HG02642 (cell line): ENCODE data around the gene TNFSF4.
"Not testable (repeated sequence)": the region's sequence is repeated elsewhere in the genome, so short reads cannot be mapped to it uniquely, and the experiment has no call there.

Experiments
- ATAC-seq: cut with Tn5 transposase; IDR thresholded peaks from one replicate; pipeline ENCODE4 v1.9.1; 2021; ENCODE audit warnings: mild to moderate bottlenecking; ENCODE audit not compliant: unreplicated experiment, poor library complexity

The TNFSF4 gene, protein sequence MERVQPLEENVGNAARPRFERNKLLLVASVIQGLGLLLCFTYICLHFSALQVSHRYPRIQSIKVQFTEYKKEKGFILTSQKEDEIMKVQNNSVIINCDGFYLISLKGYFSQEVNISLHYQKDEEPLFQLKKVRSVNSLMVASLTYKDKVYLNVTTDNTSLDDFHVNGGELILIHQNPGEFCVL

DNA sequence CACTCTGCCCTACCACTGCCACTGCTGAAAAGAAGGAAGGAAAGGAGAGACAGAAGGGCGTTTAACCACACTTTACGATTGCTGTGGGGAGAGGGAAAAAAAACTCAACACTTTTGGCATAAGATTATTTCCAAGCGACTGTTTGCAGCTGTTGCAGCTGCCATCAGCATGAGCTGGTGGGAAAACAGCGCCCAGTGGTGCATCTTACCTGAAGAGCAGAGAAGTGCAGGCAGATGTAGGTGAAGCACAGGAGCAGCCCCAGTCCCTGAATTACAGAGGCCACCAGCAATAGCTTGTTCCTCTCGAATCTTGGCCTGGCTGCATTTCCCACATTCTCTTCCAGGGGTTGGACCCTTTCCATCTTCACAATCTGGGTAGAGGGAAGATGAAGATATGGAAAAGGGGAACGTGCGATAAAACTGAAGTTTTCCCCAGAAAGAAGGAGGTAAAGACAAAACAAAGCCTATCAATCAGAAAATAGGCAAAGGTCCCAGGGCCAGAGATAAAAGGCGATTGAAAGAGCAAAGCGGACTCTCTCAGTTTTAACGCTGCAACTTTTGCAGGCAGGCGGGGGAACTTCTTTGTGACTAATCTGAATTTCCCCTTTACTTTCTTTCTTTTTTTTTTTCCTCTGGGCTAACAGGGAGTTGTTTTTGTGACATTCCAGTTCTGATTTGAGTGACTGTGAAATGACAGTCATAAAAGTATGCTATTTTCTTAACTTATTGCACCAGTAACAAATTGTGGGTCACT, at the start of gene TNFSF4:
Gene TNFSF4, minus strand, starts transcription at position 516 of the 753 bp plus-strand sequence. Its CDS starts 155 bp downstream, at position 361.
- no peak for ATAC-seq

DNA sequence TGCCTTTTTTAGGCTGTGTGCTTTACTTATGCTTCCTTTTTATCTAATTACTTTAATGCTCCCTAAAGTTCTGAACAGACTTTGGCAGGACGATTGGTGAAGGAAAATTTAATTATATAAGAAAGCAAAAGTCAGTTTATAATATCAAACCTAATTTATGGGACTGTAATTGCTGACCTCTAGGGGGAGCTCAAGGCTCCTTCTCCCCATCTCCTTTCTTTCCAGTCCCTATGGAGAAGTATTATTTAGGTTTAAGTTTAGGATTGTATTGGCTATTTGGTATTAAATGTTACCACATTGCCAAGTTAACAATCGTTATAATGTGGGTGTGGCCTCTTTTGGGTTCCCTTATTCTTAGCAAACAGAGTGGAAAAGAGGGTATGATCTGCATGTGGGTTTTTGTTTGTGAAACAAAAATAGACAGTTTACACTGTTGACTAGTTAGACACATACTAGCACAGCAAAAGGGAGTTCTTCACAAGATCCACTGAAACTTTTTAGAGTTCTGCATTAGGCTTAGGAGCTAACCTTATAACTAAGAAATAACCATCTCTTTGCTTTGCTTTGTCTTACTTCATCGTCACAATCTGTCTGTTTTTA, 48.2 kb upstream of the TNFSF4 start:
- no peak for ATAC-seq

DNA sequence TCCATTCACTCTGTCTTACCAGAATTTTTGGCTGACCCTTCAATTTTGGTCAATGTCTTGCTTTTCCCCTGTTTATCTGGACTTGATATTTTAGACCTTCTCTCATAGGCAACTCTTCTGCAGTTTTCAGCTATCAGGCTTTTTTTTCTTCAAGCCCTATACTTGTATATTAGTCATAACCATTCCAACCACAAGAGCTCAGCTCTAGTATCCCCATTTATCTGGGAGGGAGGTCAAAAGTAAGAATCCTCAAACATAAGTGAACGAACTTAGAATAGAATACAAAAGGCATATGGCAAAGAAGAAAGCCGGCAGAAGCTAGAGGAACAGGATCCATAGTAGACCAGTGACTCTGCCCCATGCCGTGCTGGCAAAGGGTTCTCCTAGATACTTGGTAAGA, 45.9 kb upstream of the TNFSF4 start:
- no peak for ATAC-seq

DNA sequence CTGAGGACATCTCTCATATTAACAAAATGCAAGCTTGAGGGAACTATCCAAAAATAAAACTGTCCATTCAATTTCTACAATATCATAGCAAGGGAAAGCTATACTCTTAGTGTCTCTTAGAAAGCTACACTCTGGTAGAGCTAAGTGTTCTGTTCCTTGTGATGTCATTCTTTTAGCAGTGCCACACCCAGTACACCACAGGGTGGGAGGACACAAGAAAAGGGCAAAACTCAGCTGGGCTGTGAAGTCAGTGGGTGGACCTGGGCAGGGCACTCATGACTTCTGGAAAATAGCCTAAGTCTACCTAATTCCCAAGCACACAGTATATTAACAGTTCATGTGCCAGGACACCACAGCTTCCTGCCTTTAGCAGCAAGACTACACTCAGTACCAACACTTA, 42.2 kb upstream of the TNFSF4 start:
- ATAC-seq: no peak

DNA sequence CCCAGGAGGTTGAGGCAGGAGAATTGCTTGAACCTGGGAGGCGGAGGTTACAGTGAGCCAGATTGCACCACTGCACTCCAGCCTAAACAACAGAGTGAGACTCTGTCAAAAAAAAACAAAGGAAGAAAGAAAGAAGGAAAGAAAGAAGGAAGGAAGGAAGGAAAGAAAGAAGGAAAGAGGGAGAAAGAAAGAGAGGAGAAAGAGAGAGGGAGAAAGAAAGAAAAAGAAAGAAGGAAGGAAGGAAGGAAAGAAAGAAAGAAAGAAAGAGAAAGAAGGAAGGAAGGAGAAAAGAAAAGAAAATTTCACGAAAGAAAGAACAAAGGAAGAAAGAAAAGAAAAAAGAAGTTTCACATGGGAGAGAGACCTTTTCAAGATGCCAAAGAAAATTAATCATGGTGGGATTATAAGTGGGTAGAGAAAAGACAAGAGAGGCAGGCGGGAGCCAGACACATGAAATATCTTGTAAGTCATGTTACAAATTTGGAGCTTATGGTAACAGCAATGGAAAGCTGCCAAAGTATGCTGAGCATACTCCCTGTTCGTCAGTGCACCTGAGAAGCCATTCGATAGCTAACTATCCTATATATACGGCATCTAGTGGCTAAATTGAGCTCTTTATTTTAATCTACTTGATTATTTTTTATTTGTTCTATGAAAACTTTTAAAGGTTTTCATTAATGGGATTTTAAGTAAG, 41.3 kb upstream of the TNFSF4 start:
- ATAC-seq: no peak

DNA sequence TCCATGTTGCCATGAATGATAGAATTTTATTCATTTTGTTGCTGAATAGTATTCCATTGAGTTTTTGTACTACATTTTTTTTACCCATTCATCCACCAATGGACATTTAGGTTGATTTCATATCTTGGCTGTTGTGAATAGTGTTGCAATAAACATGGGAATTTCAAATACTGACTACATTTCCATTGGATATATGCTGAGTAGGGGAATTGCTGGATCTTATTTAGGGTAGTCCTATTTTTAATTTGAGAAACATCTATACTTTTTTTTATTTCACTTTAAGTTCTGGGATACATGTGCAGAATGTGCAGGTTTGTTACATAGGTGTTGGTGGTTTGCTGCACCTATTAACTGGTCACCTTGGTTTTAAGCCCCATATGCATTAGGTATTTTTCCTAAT, 38.8 kb upstream of the TNFSF4 start:
- no peak for ATAC-seq

DNA sequence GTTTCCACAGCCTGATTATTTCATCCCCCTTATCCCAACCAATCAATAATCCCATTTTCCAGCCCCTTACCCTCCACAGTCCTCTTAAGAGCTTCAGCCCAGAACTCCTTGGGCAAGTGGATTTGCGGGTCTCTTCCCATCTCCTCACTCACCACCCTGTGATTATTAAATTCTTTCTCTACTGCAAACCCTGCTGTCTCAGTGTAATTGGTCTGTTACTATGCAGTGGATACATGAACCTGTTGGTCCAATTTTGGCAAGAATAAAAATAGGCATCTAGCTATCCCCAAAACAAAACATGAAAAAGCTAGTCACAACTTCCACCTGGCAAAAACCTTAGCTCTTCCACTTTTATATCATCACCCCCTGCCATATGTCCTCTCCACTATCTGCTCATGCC, 36.2 kb upstream of the TNFSF4 start:
- no peak for ATAC-seq

DNA sequence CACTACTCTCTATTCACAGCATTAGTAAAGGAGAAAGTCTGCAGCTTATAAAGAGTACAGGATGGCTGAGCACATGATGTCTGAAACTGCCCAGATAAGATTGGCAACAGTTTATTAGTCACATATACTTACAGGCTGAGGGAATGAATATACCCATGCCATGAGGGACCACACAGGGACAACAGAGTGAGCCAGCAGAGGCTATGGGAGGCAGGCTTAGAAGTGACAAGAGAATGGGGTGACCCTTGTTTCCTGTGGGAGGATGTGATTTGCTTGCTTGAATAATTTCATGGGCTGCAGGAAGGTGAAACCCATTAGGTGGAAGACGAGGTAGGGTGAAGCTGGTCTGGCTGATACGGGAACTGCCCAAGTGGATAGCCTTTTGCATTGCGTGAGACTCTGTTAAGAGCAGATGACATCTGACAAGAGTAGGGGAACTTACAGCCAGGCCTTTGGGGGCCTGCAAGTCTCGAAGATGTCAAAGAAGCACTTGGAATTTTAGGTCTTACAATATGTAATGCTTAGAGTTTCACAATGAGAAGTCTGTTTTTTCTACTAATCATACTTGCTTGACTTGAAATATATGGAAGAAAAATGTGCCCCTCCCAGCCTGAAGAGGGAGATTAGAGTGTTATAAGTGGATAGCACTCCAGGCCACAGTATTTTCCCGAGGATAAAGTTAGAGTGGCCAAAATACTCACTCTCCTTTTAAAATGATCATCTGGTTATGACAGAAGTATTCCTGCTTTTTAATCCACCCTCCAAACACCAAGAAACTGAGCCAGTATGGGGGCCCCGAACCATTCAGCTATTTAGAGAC, 34.6 kb upstream of the TNFSF4 start:
- ATAC-seq: no peak

DNA sequence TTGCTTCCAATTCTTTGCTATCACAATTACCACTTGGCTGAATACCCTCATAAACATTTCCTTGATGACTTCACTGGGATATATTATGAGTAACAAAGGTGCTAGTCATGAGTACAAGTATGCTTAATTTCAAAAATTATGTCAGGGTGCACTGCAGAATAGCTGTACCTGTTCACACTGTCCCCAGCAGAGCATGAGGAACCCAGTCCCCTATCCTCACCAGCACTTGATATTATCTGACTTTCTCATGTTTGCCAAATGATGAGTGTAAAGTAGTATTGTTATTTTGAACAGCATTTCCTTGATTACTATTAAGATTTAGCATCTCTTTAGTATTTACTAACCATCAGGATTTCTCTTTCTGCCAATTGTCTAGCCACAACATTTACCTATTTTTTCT, 33.5 kb upstream of the TNFSF4 start:
- no peak for ATAC-seq

DNA sequence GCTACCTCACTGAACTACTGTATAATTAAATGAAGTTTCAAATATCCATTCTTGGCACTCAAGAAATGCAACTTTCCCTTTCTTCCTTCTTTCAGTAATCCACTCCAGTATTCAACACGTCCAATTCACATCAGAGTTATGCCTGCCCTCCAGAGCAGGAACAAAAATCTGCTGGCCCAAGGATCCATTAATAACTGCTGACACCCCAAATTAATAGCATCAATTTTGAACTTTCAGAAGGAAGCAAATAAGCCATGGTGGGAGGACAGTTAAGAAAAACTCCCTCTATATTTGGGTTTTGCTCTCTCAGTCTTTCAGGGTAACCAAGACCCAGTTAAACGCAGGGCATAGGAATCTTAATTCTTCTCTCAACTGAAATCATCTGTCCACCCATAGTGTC, 31.9 kb upstream of the TNFSF4 start:
- no peak for ATAC-seq

DNA sequence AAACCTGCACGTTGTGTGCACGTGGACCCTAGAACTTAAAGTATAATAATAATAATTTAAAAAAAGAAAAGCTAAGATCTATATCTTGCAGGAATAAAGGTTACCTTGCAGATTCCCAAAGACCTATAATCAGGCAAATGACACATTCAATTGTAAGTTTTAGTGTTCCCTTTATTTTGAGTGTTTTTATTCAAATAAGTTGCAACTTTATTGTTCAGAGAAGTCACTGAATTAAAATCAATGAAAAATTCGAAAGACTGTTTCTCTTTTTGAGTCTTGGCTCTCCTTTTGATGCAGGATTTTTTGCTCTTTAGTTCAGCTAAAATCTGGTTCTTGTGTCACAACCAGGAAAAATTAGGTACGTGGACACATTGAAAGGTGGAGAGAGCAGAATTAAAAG, 27.8 kb upstream of the TNFSF4 start:
- no peak for ATAC-seq

DNA sequence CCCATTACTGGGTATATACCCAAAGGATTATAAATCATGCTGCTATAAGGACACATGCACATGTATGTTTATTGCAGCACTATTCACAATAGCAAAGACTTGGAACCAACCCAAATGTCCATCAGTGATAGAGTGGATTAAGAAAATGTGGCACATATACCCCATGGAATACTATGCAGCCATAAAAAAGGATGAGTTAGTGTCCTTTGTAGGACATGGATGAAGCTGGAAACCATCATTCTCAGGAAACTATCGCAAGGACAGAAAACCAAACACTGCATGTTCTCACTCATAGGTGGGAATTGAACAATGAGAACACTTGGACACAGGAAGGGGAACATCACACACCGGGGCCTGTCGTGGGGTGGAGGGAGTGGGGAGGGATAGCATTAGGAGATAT, 27.3 kb upstream of the TNFSF4 start:
- not testable (repeated sequence) for ATAC-seq

DNA sequence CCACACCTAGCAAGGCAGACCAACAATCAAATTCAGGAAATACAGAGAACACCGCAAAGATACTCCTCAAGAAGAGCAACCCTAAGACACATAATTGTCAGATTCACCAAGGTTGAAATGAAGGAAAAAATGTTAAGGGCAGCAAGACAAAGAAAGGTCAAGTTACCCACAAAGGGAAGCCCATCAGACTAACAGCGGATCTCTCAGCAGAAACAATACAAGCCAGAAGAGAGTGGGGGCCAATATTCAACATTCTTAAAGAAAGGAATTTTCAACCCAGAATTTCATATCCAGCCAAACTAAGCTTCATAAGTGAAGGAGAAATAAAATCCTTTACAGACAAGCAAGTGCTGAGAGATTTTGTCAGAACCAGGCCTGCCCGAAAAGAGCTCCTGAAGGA, 21.9 kb upstream of the TNFSF4 start:
- ATAC-seq: not testable (repeated sequence)

DNA sequence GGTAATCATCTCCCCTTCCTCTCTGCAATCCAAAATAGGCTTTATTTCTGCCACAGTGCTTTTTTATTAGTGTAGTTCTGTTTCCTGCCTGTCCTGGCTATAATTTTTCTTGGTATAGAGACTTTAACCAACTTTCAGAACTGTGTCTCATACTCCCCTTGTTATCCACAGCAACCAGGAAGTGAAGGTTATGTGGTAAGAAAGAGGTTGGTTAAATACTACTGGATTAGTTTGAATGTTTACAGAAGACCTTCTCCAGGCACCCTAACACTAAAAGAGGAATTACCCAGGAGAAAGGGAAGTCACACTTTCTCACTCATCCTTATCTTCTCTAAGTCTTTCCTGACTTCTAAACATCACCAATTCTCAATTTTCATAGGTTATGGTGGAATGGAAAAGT, 17.8 kb upstream of the TNFSF4 start:
- ATAC-seq: no peak

DNA sequence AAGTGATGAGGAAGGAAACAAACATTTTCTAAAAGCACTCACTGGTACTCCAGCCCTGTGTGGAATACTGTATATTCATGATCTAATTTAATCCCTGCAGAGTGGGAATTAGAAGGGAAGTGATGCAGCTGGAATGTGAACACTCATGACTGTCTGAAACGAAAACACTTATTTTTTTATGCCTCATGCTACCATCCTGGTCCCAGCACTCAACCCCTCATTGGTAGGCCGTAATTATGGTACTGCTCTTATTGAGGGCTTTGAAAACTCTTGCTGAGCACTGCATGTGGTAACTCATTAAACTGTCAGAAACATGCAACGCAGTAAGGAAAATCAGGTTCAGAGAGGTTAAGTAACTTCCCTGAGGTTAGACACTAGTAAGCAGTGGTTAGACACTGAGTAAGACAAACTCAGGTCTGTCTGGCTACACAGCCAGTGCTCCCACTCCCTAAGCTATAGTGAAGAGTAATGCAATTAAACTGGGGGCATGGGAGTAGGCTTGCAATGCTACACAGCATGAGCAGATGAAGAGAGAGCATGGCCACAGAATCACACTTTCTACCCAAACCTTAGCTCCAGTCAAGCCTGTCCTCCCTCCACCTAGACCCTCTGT, 17.3 kb upstream of the TNFSF4 start:
- ATAC-seq: no peak

DNA sequence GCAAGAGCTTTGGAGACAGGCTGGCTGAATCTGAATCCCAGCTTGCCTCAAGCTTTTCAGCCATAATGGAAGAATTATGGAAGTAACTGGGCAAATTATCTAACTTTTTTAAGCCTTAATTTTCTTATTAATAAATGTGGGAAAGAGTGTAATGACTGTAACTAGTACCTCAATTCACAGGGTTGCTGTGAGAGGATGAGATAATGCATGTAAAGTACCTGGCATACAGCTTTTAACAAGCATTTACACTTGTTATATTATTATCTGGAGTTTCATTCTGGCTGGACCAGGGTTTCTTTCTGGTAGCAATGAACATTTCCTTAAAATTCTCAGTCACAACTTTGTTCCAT, 15.9 kb upstream of the TNFSF4 start:
- no peak for ATAC-seq

DNA sequence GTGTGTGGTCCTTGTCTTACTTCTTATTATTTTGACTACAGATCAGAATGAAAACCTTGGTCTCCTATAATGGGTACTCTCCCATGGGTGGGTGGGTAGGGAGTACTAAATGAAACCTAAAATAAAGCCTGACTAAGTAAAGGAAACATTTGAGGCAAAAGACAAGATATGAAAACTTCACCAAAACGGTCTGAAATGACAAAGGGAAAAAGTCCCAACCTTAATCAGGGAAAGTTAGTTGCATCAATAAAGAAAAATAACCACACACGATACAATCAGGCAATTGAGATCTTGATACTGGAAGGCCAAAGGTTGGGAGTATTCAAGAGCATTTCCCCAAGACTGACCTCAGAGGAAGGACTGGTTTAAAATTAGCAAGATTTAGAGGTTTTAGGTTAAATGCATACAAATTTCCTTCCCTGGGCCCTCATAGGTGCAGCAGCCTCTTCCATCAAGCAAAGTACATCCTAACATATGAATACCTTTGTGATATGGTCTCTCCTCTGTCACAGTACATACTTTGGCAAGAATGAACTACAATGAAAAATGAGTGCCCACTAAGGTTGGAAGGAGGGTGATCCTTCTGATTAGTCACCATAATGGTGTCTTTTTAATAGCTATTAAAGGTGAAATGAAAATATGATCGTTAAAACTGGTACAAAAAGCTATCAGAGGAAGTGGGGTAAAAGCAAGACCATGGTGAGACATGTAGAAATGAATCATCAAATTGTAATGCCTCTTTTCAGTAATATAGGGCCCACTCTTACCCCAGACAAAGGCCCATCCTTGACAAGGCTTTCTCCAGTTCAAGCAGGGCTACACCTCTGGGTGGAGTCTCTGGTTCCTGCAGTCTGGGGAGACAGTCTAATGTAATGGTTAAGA, 15.3 kb upstream of the TNFSF4 start:
- ATAC-seq: no peak

DNA sequence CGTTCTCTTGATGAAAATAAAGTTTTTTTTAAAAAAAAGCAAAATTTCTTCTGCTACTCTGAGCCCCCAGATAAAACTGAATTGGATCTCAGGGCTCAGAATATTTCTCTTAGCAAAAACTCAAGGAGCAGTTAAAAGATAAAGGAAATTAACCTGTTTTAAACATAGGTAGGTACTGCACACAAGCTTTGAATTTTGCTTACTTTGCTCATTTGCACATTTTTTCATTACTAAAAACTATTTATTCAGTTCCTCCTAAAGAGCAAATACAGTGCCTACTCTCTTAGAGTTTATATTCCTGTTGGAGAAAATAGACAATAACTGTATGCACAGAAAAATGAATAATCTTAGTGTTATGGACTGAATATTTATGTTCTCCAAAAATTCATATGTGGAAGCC, 13.0 kb upstream of the TNFSF4 start:
- ATAC-seq: no peak

DNA sequence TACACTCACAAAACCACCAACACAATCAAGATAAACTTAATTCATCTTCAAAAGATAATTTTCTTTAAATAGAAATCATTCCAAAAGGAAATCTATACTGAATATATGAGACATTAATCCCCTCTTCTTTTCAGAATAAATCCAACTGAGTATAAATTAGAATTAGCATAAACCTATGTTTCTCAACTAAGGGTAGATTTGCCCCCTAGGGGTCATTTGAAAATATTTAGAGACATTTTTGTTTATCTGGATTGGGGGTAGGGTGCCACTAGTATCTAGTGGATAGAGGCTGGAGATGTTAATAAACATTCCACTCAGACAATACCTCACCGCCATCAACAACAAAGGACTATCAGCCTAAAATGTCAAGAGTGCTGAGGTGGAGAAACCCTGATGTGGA, 6.5 kb upstream of the TNFSF4 start:
- no peak for ATAC-seq
